SK-N-SH treated with all-trans-retinoic acid at 6 μM for 48 hours (cell line): ENCODE data around the gene THRAP3.

Experiments
- ATAC-seq: fragments of 200-7000 bp; cut with Tn5 transposase; 3 replicates; pipeline ENCODE4 v1.9.1; 2020; ENCODE audit warnings: mild to moderate bottlenecking, moderate library complexity
- ARNTL ChIP-seq: fragments of 450-650 bp; formaldehyde crosslinking; IDR thresholded peaks from 2 replicates; pipeline ENCODE4 v1.5.0; 2020; ENCODE audit warnings: low read depth, mild to moderate bottlenecking, moderate library complexity, borderline replicate concordance
- BACH2 ChIP-seq: fragments of 250-450 bp; sonication (Bioruptor Pico); IDR thresholded peaks from 2 replicates; pipeline ENCODE4 v1.9.0; 2021; ENCODE audit warnings: mild to moderate bottlenecking, borderline replicate concordance
- CREB5 ChIP-seq: fragments of 250-450 bp; sonication (Bioruptor Pico); IDR thresholded peaks from 2 replicates; pipeline ENCODE4 v1.5.1; 2020; ENCODE audit warnings: low read depth, mild to moderate bottlenecking, moderate library complexity
- CSDC2 ChIP-seq: fragments of 250-450 bp; sonication (Bioruptor Pico); IDR thresholded peaks from 2 replicates; pipeline ENCODE4 v1.5.0; 2020; ENCODE audit warnings: mild to moderate bottlenecking, moderate library complexity
- CSRNP3 ChIP-seq: fragments of 250-450 bp; sonication (Bioruptor Pico); IDR thresholded peaks from 2 replicates; pipeline ENCODE4 v1.5.1; 2021; ENCODE audit warnings: mild to moderate bottlenecking, moderate library complexity
- ESRRG ChIP-seq: fragments of 250-450 bp; sonication (Bioruptor Pico); IDR thresholded peaks from 2 replicates; pipeline ENCODE4 v1.6.1; 2021; ENCODE audit warnings: mild to moderate bottlenecking
- GLIS3 ChIP-seq: fragments of 250-450 bp; sonication (Bioruptor Pico); IDR thresholded peaks from 2 replicates; pipeline ENCODE4 v1.5.0; 2020; ENCODE audit warnings: mild to moderate bottlenecking, moderate library complexity
- ISL1 ChIP-seq: fragments of 250-450 bp; sonication (Bioruptor Pico); IDR thresholded peaks from 2 replicates; pipeline ENCODE4 v2.1.2; 2022; ENCODE audit warnings: mild to moderate bottlenecking, moderate library complexity
- OSR1 ChIP-seq: fragments of 250-450 bp; sonication (Bioruptor Pico); IDR thresholded peaks from 2 replicates; pipeline ENCODE4 v1.8.0; 2022; ENCODE audit warnings: moderate library complexity, mild to moderate bottlenecking, inconsistent platforms
- PATZ1 ChIP-seq: fragments of 250-450 bp; sonication (Bioruptor Pico); IDR thresholded peaks from 2 replicates; pipeline ENCODE4 v1.8.0; 2020; ENCODE audit warnings: mild to moderate bottlenecking, moderate library complexity, borderline replicate concordance
- POU6F1 ChIP-seq: fragments of 250-450 bp; sonication (Bioruptor Pico); IDR thresholded peaks from 2 replicates; pipeline ENCODE4 v1.8.0; 2021; ENCODE audit warnings: low read depth, mild to moderate bottlenecking, moderate library complexity, borderline replicate concordance
- PPARA ChIP-seq: fragments of 250-450 bp; sonication (Bioruptor Pico); IDR thresholded peaks from 2 replicates; pipeline ENCODE4 v1.5.0; 2020; ENCODE audit warnings: mild to moderate bottlenecking, borderline replicate concordance
- RARB ChIP-seq: fragments of 250-450 bp; sonication (Bioruptor Pico); IDR thresholded peaks from 2 replicates; pipeline ENCODE4 v1.8.0; 2021; ENCODE audit warnings: mild to moderate bottlenecking, moderate library complexity
- SNAI2 ChIP-seq: fragments of 250-450 bp; sonication (Bioruptor Pico); IDR thresholded peaks from 2 replicates; pipeline ENCODE4 v1.5.0; 2020; ENCODE audit warnings: mild to moderate bottlenecking, moderate library complexity
- TCF4 ChIP-seq: fragments of 250-450 bp; sonication (Bioruptor Pico); IDR thresholded peaks from 2 replicates; pipeline ENCODE4 v1.8.0; 2021; ENCODE audit warnings: mild to moderate bottlenecking, moderate library complexity, borderline replicate concordance
- TOX ChIP-seq: fragments of 250-450 bp; sonication (Bioruptor Pico); IDR thresholded peaks from 2 replicates; pipeline ENCODE4 v1.8.0; 2021; ENCODE audit warnings: mild to moderate bottlenecking, moderate library complexity, borderline replicate concordance
- TSHZ2 ChIP-seq: fragments of 250-450 bp; sonication (Bioruptor Pico); IDR thresholded peaks from 2 replicates; pipeline ENCODE4 v1.5.0; 2020; ENCODE audit warnings: mild to moderate bottlenecking, moderate library complexity
- ZC3H10 ChIP-seq: fragments of 250-450 bp; sonication (Bioruptor Pico); IDR thresholded peaks from 2 replicates; pipeline ENCODE4 v1.5.1; 2021; ENCODE audit warnings: mild to moderate bottlenecking, moderate library complexity
- ZFP3 ChIP-seq: fragments of 250-450 bp; sonication (Bioruptor Pico); IDR thresholded peaks from 2 replicates; pipeline ENCODE4 v1.5.0; 2020; ENCODE audit warnings: mild to moderate bottlenecking, moderate library complexity
- ZNF565 ChIP-seq: fragments of 450-650 bp; formaldehyde crosslinking; conservative IDR thresholded peaks from 2 replicates; pipeline ENCODE4 v1.5.0; 2020; ENCODE audit warnings: low read depth, mild to moderate bottlenecking, moderate library complexity
- ZNF70 ChIP-seq: fragments of 450-650 bp; formaldehyde crosslinking; IDR thresholded peaks from 2 replicates; pipeline ENCODE4 v1.5.0; 2020; ENCODE audit warnings: mild to moderate bottlenecking, moderate library complexity
- ZNF8 ChIP-seq: fragments of 450-650 bp; formaldehyde crosslinking; IDR thresholded peaks from 2 replicates; pipeline ENCODE4 v1.5.0; 2020; ENCODE audit warnings: mild to moderate bottlenecking, moderate library complexity

THRAP3 gene

DNA sequence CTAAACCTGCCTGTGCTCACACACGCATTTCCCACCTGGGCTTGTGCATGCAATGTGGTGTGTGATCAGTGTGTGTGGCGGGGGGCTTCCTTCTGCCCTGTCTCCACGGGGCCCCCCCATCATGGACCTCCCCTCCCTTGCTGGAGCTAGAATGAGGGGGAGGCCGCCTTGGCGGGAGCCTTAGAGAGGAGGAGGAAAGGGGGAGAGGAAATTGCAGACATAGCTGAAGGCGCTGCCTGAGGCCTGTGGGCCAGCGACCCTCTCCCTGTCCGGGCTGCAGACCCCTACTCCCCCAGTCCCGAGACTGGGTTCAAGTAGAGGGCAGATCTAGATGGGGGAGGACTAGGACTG, 100.1 kb downstream of the THRAP3 start:
- ATAC-seq: no peak
- TF ChIP-seq RARB (no peak), ZFP3 (CRISPR knock-in tag) (no peak), OSR1 (CRISPR knock-in tag) (no peak), ARNTL (CRISPR knock-in tag) (no peak), CSRNP3 (CRISPR knock-in tag) (no peak)

- no peak for ATAC-seq
- TF ChIP-seq GLIS3 (CRISPR knock-in tag) (no peak), ESRRG (CRISPR knock-in tag) (no peak), CSRNP3 (CRISPR knock-in tag) (no peak), POU6F1 (CRISPR knock-in tag) (no peak), ARNTL (CRISPR knock-in tag) (no peak), TOX (no peak)
- TF ChIP-seq, all 23 proteins: peak for 0
These were observed 102.3 kb downstream of the THRAP3 start for GRCh38 chr1:36326499-36326898.

DNA sequence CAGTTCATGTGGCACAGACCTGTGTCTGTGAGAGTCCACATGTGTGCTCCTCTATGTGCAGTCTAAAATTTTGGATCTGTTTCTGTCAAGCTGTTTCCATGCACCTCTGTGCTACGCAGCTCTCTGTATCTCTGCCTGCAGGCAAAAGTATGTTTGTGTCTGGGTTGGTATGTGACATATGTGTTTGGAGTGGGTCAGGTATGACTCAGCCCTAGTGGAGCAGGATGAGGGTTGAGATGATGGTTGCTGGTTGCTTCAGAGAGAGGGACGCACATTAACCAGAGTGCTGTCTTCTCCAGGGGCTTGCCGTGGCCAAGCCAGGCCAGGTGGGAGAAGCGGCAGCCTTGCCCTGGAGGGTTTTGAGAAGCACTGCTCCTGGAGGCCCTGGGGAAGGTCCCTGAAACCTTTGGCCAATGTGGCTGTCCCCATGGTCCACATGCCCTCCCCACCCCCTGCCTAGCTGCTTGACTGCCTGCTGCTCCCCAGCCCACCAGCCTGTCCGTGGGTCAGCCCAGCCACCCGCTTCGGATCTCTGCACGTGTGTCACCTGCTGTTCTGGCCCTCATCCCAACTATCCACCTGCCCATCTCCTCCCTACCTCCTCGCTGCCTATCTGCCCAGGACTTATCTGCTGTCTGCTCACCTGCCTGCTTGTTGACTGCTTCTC, 103.3 kb downstream of the THRAP3 start:
- ATAC-seq: no peak
- TF ChIP-seq TCF4 (CRISPR knock-in tag) (no peak), TSHZ2 (CRISPR knock-in tag) (no peak), PPARA (CRISPR knock-in tag) (no peak), PATZ1 (CRISPR knock-in tag) (no peak), ZC3H10 (CRISPR knock-in tag) (no peak), SNAI2 (CRISPR knock-in tag) (no peak), RARB (no peak), CSDC2 (CRISPR knock-in tag) (no peak), ESRRG (CRISPR knock-in tag) (no peak), GLIS3 (CRISPR knock-in tag) (no peak), ARNTL (CRISPR knock-in tag) (no peak), CREB5 (CRISPR knock-in tag) (no peak), BACH2 (CRISPR knock-in tag) (no peak), CSRNP3 (CRISPR knock-in tag) (no peak), ZNF70 (CRISPR knock-in tag) (no peak), OSR1 (CRISPR knock-in tag) (no peak), ISL1 (CRISPR knock-in tag) (no peak), ZNF565 (CRISPR knock-in tag) (no peak), ZNF8 (no peak)
